Fibroblast of skin of left quadriceps (primary cell): ENCODE data around the gene SLC16A3.

ENCODE experiments used
- DNase-seq, 2 experiments: peaks; one replicate each; pipeline ENCODE4 v3.0.0-alpha.2; 2013; ENCODE audit warnings: low read depth in 2 of 2

SLC16A3 gene

DNA sequence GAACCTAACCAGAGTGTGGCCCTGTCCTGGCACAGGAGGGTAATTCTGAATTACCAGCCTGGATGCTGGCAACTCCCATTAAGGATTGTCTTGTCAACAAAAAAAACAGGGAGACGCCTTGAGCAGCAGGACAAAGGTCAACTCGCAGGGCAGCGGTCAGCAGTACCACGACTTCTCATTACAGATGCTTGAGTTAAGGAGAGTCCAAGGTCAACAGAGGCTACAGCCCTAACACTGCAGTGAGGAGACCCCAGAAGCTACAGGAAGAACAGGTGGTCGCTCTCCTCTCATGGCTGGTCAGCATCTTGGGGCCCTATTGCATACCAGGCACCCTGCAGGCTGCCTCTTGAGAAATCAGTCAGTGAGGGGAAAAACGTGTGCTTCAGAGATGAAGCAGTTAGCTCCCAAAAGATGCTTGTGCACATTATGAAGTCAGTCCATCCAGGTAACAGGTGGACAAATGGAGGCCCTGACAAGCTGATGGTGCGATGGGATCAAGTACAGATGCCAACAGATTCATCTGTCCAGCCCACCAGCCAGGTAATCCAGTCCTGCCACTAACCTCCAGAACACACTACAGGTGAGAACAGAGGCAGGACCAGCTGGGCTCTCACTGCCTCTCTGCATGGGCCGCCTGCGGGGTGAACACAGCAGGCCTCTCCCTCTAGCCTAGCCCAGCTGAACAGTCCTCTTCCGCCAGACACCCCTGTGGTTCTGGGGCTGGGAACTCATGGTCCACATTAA is 40.5 kb downstream of the SLC16A3 start:
- no peak for DNase-seq

DNA sequence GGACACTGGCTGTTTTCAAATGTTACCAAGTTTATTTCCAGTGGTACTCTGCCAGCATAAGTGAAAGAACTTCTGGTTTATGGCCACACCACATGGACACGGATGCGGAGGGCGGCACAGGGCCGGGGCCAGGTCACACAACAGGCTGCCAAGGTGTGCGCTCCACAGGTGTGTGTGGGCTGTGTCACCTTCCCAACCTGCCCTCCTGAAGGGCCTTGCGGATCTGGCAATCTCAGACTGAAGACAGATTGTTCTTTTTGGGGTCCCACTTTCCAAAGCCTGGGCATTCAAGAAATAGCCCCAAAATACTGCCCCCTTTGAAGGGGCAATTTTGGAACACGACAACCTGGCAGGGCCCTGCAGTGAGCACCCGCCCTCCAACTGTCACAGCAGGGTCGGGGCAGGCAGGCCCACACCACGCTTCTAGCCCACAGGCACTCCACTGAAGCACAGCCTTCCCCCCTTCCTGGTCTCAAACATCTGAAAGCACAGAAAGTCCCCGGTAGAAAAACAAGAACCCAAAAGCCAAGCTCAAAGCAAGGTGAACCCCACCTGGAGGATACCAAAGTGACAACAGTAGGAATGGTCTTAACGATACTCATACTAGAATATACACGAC is 41.1 kb downstream of the SLC16A3 start:
- DNase-seq: no peak

- no peak for DNase-seq
Measured at GRCh38 chr17:82270651-82271050, 41.8 kb downstream of the SLC16A3 start.

DNA sequence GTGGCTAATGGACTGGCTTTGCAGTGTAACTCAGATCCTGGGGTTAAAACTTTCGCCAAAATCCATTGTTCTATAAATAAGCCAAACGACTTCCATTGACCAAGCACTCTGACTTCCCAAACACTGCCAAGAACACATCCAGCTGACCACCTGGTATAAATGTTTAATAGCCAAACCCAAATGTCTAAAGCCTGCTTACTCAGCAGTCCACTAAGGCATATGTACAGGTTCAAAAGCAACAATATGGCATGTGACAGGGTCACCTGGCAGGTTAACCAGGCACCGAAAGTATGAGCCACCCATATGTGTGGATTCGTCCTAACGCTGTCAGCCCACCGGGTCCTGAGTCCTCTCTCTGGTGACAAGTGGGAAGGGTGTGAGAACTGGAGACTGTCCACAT is 42.6 kb downstream of the SLC16A3 start:
- no peak for DNase-seq

GRCh38 chr17:82272495-82273326 is 43.9 kb downstream of the SLC16A3 start:
- no peak for DNase-seq

DNA sequence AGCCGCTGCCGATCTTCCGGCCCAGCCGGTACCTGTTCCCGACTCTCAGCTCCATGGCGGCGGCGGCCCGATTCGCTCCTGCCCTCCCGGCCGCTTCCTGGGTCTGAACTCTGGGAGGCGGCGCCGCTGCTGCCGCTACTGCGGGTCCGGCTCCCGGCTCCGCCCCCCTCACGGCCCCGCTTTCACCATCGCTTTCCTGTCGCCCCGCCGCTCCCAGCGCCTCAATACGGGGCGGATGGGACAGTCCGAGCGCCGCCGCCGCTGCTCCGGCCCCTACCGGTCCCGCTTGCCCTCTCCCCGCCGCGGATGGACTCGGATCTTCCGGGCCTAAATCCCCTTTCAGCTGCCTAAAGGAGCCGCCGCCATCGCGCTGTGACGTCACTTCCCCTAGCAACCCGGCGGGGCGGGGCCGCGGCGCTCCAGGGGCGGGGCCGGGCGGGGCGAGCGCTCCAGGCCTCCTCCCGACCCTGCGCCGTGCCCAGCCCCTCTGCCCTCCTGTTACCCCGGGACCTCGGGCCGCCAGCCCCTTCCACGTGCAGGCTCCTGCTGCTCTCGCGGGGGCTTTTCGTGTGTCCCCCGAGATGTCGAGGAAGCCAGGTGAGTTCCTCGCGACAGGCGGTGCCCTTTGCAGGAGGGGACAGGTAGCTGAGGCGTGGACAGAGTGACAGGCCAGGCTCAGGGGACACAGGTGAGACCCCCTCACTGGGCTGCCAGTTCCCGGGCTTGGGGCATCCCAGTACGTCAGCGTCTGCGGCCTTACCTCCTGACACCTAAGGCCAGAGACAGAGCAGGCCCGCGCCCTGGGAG is 44.7 kb downstream of the SLC16A3 start, which contains the start of gene CSNK1D:
TSS of gene CSNK1D (minus strand) at position 374 of the 807 bp plus-strand sequence. CDS start at position 55, 319 bp downstream.
- DNase-seq: peak; percentile 65 to 74

GRCh38 chr17:82274134-82275020 is 45.5 kb downstream of the SLC16A3 start:
- DNase-seq: no peak

- DNase-seq: no peak
Measured at GRCh38 chr17:82275326-82275725, 46.5 kb downstream of the SLC16A3 start.

DNA sequence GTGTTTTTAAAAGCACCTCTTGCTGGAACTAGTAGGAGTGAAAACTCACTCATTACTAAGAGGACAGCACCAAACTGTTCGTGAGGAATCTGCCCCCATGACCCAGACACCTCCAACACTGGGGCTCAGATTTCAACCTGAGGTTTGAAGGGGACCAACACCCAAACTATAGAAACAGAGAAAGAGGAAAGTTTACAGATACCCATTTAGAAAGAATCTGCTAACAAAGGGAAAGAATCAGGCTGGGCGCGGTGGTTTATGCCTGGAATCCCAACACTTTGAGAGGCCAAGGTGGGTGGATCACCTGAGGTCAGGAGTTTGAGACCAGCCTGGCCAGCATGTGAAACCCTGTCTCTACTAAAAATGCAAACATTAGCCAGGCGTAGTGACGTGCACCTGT is 48.1 kb downstream of the SLC16A3 start:
- no peak for DNase-seq

DNA sequence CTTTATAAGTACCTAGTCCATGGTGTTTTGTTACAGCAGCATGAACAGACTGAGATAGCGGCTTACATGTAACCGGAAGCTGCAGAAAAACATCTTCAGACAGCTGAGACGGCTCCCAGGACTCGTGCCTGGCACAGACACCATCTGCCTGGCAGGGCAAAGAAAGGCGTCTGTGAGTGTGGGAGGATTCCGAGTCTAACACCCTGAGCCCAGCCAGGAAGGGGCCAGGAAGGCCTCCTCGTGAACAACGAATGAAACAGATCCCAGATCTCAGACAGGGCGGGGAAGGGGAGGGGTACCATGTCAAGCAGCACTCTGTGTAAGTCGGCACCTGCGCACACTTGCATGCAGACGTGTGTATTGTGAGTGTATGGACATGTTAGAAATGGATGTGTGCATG is 49.0 kb downstream of the SLC16A3 start:
- DNase-seq: no peak

DNA sequence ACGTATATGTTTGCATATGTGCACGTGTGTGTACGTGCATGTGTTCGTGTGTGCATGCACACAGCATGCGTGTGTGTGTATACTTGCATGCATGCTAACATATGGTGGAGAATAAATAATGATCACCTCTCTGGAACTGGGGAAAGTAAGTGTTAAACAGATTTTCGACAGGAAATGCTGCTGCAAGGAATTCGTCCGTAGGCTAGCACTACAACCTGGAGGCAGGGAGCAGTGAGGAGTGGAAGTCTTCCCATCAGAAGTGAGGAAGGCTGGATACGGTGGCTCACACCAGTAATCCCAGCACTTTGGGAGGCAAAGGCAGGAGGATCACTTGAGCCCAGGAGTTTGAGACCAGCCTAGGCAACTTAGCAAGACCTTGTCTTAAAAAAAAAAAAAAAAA is 49.5 kb downstream of the SLC16A3 start:
- DNase-seq: no peak

GRCh38 chr17:82278786-82279391 is 50.0 kb downstream of the SLC16A3 start:
- DNase-seq: no peak

DNA sequence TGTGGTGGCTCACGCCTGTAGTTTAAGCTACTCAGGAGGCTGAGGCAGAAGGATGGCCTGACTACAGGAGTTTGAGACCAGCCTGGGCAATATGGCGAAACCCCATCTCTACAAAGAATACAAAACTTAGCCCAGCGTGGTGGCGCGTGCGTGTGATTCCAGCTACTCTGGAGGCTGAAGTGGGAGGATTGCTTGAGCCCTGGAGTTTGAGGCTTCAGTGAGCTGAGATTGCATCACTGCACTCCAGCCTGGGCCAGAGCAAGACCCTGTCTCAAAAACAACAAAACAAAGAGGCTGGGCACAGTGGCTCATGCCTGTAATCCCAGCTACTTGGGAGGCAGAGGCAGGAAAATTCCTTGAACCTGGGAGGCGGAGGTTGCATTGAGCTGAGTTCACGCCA is 51.7 kb downstream of the SLC16A3 start:
- no peak for DNase-seq

- no peak for DNase-seq
Measured at GRCh38 chr17:82281076-82281475, 52.2 kb downstream of the SLC16A3 start.

DNA sequence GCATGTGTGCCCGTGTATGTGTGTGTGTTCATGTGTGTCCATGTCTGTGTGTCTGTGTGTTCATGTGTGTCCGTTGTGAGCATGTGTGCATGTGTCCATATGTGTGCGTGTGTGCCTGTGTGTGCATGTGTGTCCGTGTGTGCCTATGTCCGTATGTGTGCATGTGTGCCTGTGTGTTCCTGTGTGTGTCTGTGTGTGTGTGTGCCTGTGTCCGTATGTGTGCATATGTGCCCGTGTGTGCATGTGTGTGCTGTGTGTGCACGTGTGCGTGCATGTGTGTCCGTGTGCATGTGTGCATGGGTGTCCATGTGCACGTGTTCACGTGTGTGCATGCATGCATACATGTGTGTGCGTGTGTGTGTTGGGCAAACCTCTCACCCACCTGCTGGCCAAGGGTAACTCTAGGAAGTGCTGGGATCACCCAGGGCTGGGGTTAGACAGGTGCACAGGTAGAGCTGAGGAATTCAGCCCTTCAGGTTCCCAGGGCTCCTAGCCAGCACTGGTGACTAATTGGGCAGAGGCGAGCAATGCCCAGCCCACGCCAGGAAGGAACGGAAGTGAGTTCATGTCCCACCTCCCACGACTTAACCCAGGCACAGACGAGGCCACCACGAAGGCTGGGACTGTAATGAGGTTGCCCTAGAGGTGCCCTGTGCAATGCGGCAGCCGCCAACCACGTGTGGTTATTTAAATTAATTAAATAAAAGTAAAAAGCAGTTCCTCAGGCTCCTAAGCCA is 52.8 kb downstream of the SLC16A3 start:
- no peak for DNase-seq

- no peak for DNase-seq
Measured at GRCh38 chr17:82282239-82283207, 53.7 kb downstream of the SLC16A3 start.

- DNase-seq: no peak
Measured at GRCh38 chr17:82283208-82283749, 54.4 kb downstream of the SLC16A3 start.

DNA sequence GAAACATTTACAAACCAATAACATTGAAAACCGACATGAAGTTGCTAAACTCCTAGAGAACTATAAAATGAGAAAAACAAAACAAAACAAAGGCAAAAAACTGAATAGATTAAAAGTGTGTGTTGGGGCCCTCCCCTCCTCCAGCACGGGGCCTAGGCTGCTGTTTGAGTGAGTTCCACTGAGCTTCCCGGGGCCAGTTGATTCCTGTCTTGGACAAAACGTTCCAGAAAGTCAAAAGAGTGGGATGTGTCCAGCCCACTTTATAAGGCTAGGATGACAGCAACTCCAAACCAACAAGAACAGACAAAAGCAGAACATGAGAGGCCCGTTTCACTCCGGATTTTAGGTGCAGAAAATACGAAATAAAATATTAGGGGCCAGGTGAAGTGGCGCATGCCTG is 56.3 kb downstream of the SLC16A3 start:
- DNase-seq: no peak
